Mononuclear cell (primary cell): Measurements from ENCODE around the gene ADGRD2. TPM values are rescaled to one million over a fixed set of nuclear protein-coding genes. Genes with fewer than 3 reads are reported as not detected.

ENCODE experiments used
- H3K27me3 ChIP-seq: 2 replicates; pipeline ENCODE4 v1.6.0; 2011; ENCODE audit warnings: low read length, control low read depth; ENCODE audit not compliant: insufficient read depth
- H3K4me1 ChIP-seq: 2 replicates; pipeline ENCODE4 v1.5.1; 2011; ENCODE audit warnings: mild to moderate bottlenecking, low read length, control low read depth; ENCODE audit not compliant: insufficient read depth
- H3K4me3 ChIP-seq: 2 replicates; pipeline ENCODE4 v1.5.1; 2011; ENCODE audit warnings: mild to moderate bottlenecking, low read length, moderate library complexity
- H3K9me3 ChIP-seq: 2 replicates; pipeline ENCODE4 v1.5.1; 2011; ENCODE audit warnings: low read depth, mild to moderate bottlenecking, control low read depth, low read length
- total RNA-seq: library from RNA; depleted of rRNA; stranded (reverse); fragments of >200 nt; gene quantifications from one replicate; pipeline ENCODE4 v1.2.3, GENCODE V29; 2012

ADGRD2 gene
- total RNA-seq, 1 donor = 0.10 TPM

DNA sequence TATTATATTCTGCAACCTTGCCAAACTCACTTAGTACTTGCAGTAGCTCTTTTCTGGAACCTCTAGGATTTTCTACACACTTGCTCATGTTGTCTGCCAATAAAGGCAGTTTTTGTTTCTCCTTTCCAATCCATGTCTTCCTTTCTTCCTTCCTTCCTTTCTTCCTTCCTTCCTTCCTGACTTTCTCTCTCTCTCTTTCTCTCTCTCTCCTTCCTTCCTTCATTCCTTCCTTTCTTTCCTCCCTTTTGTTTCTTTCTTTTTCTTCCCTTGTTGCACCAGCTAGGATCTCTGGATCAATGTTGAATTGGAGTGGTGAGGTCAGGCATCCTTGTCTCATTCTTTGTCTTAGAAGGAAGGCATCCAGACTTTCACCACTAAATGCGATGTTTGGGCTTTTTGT is 12.5 kb downstream of the ADGRD2 start:
- no peak overlapping the region for H3K4me3 ChIP-seq
- H3K4me1 ChIP-seq = no peaks in the 10 kb centered on the region
- no peaks in the 10 kb centered on the region for H3K9me3 ChIP-seq

GRCh38 chr9:124465736-124466135 is 15.5 kb downstream of the ADGRD2 start:
- H3K4me3 ChIP-seq = no peak overlapping the region
- H3K9me3 ChIP-seq = no peaks in the 10 kb centered on the region
- no peaks in the 10 kb centered on the region for H3K27me3 ChIP-seq
- H3K4me1 ChIP-seq = no peaks in the 10 kb centered on the region

More for the DNA sequence above, 12.5 kb downstream of the ADGRD2 start:
- no peaks in the 10 kb centered on the region for H3K27me3 ChIP-seq

GRCh38 chr9:124467410-124468060 is 17.3 kb downstream of the ADGRD2 start:
- no peak overlapping the region for H3K4me3 ChIP-seq
- H3K27me3 ChIP-seq = no peaks in the 10 kb centered on the region
- no peaks in the 10 kb centered on the region for H3K9me3 ChIP-seq
- no peaks in the 10 kb centered on the region for H3K4me1 ChIP-seq

GRCh38 chr9:124468061-124468740 is 17.9 kb downstream of the ADGRD2 start:
- no peaks in the 10 kb centered on the region for H3K27me3 ChIP-seq
- no peaks in the 10 kb centered on the region for H3K9me3 ChIP-seq
- H3K4me1 ChIP-seq = no peaks in the 10 kb centered on the region
- no peak overlapping the region for H3K4me3 ChIP-seq

DNA sequence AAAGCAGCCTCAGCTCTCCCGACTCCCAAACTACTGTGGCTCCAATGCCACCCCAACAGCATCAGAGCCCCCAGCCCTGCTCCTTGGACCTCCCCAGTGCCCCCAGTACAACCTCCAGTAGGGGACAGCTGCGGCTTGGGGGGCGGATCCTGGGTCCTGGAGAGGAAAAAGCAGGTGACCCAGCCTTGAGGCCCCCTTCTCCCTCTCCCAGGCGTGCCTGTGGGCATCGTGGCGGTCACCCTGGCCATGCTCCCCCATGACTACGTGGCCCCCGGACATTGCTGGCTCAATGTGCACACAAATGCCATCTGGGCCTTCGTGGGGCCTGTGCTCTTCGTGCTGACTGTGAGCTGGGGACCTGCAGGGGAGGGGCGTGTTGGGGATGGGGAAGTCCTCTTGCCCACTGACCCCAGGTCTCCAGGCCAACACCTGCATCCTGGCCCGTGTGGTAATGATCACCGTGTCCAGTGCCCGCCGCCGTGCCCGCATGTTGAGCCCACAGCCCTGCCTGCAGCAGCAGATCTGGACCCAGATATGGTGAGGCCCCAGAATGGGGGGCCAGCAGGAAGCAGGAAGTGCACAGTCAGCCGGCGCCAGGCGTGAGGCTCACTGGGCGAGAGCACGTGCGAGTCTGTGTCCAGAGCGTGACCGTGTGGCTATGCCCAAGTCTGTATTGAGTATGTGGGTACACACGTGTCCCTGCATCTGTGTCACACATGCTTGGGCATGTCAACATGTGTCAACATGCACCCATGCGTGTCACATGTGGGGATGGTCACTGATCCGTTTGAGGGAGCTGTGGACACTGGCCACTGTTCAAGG is 19.0 kb downstream of the ADGRD2 start:
- H3K9me3 ChIP-seq = no peaks in the 10 kb centered on the region
- no peaks in the 10 kb centered on the region for H3K4me1 ChIP-seq
- H3K27me3 ChIP-seq = no peaks in the 10 kb centered on the region
- H3K4me3 ChIP-seq = no peak overlapping the region

GRCh38 chr9:124470306-124470705 is 20.1 kb downstream of the ADGRD2 start:
- Histone ChIP-seq H3K27me3 (no peaks in the 10 kb centered on the region), H3K9me3 (no peaks in the 10 kb centered on the region), H3K4me1 (no peaks in the 10 kb centered on the region), H3K4me3 (no peak overlapping the region)

GRCh38 chr9:124470726-124471125 is 20.5 kb downstream of the ADGRD2 start:
- Histone ChIP-seq H3K9me3 (no peaks in the 10 kb centered on the region), H3K27me3 (no peaks in the 10 kb centered on the region), H3K4me3 (no peak overlapping the region), H3K4me1 (no peaks in the 10 kb centered on the region)

GRCh38 chr9:124471761-124472160 is 21.5 kb downstream of the ADGRD2 start:
- no peaks in the 10 kb centered on the region for H3K4me1 ChIP-seq
- H3K4me3 ChIP-seq = no peak overlapping the region
- no peaks in the 10 kb centered on the region for H3K9me3 ChIP-seq
- no peaks in the 10 kb centered on the region for H3K27me3 ChIP-seq

DNA sequence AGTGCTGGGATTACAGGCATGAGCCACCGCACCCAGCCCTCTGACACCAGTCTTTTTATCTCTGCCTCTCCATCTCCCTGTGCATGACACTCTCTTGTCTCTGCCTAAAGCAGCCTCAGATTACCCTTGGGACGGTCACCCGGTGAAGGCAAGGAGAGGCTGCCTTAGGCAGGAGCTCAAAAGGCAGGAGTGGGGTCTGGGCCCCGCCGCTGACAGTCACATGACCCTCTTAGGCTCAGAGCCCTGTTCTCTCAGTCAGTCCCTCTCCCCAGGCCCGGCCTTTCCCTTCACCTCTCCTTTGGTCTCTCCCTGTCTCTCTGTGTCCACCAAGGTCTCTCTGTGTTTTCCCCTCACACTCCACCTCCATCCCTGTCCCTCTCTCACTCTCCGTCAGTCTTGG is 22.5 kb downstream of the ADGRD2 start:
- Histone ChIP-seq H3K4me1 (no peaks in the 10 kb centered on the region), H3K9me3 (no peaks in the 10 kb centered on the region), H3K4me3 (no peak overlapping the region), H3K27me3 (peaks cover 2% of the 10 kb centered on the region)

GRCh38 chr9:124473310-124473709 is 23.1 kb downstream of the ADGRD2 start:
- no peak overlapping the region for H3K4me3 ChIP-seq
- no peaks in the 10 kb centered on the region for H3K4me1 ChIP-seq
- H3K27me3 ChIP-seq = peaks cover 2% of the 10 kb centered on the region
- H3K9me3 ChIP-seq = no peaks in the 10 kb centered on the region

DNA sequence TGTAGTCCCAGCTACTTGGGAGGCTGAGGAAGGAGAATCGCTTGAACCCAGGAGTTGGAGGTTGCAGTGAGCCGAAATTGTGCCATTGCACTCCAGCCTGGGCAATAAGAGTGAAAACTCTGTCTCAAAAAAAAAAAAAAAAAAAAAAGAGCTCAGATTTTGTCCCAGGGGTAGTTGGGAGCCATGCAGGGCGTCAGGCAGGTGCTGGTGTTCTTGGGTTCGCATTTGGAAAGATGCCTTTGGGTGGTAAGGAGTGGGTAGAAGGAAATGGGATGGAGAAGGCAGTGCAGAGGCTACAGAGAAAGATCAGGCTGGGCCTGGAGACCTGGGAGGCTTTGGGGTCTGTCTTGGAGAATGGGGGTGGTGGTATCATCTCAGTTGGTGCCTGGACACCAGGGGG is 23.9 kb downstream of the ADGRD2 start:
- no peaks in the 10 kb centered on the region for H3K4me1 ChIP-seq
- no peaks in the 10 kb centered on the region for H3K9me3 ChIP-seq
- peaks cover 2% of the 10 kb centered on the region for H3K27me3 ChIP-seq
- no peak overlapping the region for H3K4me3 ChIP-seq

- Histone ChIP-seq H3K4me3 (no peak overlapping the region), H3K4me1 (no peaks in the 10 kb centered on the region), H3K9me3 (no peaks in the 10 kb centered on the region), H3K27me3 (peaks cover 2% of the 10 kb centered on the region)
These were observed 25.1 kb downstream of the ADGRD2 start for GRCh38 chr9:124475158-124475867.

GRCh38 chr9:124475868-124476690 is 25.8 kb downstream of the ADGRD2 start:
- H3K9me3 ChIP-seq = no peaks in the 10 kb centered on the region
- no peak overlapping the region for H3K4me3 ChIP-seq
- H3K27me3 ChIP-seq = peaks cover 2% of the 10 kb centered on the region
- H3K4me1 ChIP-seq = no peaks in the 10 kb centered on the region

DNA sequence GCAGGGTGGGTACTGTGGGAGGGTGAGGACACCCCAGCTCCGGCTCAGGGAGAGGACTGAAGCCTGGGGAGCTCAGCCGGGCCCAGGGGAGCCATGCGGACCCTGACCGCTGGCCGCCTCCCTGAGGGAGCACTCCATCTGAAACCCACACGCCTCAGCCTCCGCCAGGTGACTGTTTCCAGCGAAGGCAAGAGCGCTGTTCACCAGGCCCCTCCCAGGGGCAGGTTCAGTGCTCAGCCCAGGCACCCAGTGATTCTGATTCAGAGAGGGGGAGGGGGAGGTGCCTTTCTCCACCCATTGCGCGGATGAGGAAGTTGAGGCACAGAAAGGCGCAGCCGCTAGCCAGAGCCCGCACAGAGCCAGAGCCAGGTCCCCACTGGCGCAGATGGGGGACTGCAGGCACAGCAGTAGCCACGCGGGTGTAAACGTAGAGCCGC is 27.0 kb downstream of the ADGRD2 start:
- Histone ChIP-seq H3K9me3 (no peaks in the 10 kb centered on the region), H3K27me3 (peaks cover 2% of the 10 kb centered on the region), H3K4me1 (no peaks in the 10 kb centered on the region), H3K4me3 (no peak overlapping the region)
